ENCODE results near the gene GLS. TPM values are rescaled to one million over a fixed set of nuclear protein-coding genes. Genes with fewer than 3 reads are reported as not detected.

The GLS gene
- total RNA-seq, 4 donors from 2014 or later, result 85.4 to 219 (median 117) TPM

DNA sequence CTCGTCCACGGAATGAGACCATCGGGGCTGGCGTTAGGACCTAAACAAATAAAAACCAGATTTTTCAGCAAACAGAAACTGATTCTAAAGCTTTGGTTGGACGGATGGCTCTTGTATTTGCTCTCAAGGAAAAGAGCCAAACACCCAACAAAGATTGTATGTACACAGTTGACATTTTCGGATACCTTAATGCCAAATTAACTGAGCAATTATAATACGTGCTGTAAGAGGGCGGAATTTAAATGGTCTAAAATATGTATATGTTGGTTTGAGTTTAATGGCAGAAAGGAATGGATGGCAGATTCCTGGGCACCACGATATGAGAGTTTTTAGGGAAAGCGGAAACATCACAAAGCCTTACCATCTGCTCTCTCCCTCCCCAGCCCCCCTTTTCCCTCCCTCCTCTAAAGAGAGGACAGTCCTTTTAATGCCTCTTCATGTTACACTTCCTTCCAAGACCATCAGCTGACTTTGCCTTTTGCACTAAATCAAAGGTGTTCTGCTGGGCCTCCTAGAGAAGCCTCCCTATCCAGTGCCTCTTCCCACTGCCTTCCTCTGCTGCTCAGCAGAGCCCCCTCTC, 100.1 kb downstream of the GLS start:
- TF ChIP-seq EP300 (IDR thresholded peaks at IDR 0.05) (no peak), POLR2A (IDR thresholded peaks at IDR 0.05) (no peak), POLR2AphosphoS5 (IDR thresholded peaks at IDR 0.05) (no peak)
- TF ChIP-seq, protein P1, sequence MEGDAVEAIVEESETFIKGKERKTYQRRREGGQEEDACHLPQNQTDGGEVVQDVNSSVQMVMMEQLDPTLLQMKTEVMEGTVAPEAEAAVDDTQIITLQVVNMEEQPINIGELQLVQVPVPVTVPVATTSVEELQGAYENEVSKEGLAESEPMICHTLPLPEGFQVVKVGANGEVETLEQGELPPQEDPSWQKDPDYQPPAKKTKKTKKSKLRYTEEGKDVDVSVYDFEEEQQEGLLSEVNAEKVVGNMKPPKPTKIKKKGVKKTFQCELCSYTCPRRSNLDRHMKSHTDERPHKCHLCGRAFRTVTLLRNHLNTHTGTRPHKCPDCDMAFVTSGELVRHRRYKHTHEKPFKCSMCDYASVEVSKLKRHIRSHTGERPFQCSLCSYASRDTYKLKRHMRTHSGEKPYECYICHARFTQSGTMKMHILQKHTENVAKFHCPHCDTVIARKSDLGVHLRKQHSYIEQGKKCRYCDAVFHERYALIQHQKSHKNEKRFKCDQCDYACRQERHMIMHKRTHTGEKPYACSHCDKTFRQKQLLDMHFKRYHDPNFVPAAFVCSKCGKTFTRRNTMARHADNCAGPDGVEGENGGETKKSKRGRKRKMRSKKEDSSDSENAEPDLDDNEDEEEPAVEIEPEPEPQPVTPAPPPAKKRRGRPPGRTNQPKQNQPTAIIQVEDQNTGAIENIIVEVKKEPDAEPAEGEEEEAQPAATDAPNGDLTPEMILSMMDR (IDR thresholded peaks at IDR 0.05), result no peak
- Histone ChIP-seq H3K27me3 (no peaks in the 10 kb centered on the region), H3K4me3 (no peak overlapping the region), H3K27ac (peak overlapping the region in 2 of 4 donors; percentile 43 to 62), H3K36me3 (peaks cover 4 to 100% of the 10 kb centered on the region in 2 donors), H3K9me3 (no peaks in the 10 kb centered on the region), H3K4me1 (no peaks in the 10 kb centered on the region)
- ATAC-seq, result no peak
- WGBS, 2 donors (ENCODE audit: low coverage in 1 of 2), result 66 to 77% methylated on average over 10 of the region's 10 CpGs

DNA sequence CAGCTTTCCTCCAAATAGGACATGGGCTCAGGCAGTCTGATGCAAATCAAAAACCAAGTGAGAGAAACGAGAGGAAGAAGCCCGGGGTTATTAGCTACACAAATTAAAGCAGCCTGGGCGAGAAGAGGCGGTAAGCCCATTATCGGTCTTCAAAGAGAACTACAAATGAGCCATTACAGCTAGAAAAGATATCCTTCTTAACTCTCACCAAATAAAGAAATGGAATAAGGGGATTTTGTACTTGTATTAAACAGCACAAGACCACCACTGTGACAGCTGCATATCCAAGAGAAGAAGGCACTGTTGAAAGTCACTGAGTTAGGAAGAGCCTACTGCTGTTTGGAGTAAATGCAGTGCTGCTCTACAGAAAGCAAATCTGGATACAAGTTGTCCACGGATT, 100.7 kb downstream of the GLS start:
- Histone ChIP-seq H3K27ac (no peak overlapping the region), H3K27me3 (no peaks in the 10 kb centered on the region), H3K4me1 (no peaks in the 10 kb centered on the region), H3K36me3 (peaks cover 4 to 100% of the 10 kb centered on the region in 2 donors), H3K4me3 (no peak overlapping the region), H3K9me3 (no peaks in the 10 kb centered on the region)
- 87 to 97% methylated on average over 5 to 6 of the region's 6 CpGs for WGBS, 2 donors (ENCODE audit: low coverage in 1 of 2)
- no peak for TF ChIP-seq POLR2A (IDR thresholded peaks at IDR 0.05)
- no peak for TF ChIP-seq EP300 (IDR thresholded peaks at IDR 0.05)
- TF ChIP-seq, protein P1 (IDR thresholded peaks at IDR 0.05), result no peak
- no peak for TF ChIP-seq POLR2AphosphoS5 (IDR thresholded peaks at IDR 0.05)
- ATAC-seq, result no peak

- 89 to 100% methylated on average over 1 of the region's 1 CpG for WGBS, 2 donors (ENCODE audit: low coverage in 1 of 2)
- ATAC-seq, result no peak
- H3K27me3 ChIP-seq, result no peaks in the 10 kb centered on the region
- no peak overlapping the region for H3K4me3 ChIP-seq
- no peaks in the 10 kb centered on the region for H3K9me3 ChIP-seq
- H3K36me3 ChIP-seq, result peaks cover 4 to 100% of the 10 kb centered on the region in 2 donors
- TF ChIP-seq POLR2A (IDR thresholded peaks at IDR 0.05) (no peak), EP300 (IDR thresholded peaks at IDR 0.05) (no peak), POLR2AphosphoS5 (IDR thresholded peaks at IDR 0.05) (no peak)
- TF ChIP-seq, protein P1 (IDR thresholded peaks at IDR 0.05), result no peak
- no peak overlapping the region for H3K27ac ChIP-seq
- H3K4me1 ChIP-seq, result no peaks in the 10 kb centered on the region
Observed at GRCh38 chr2:190981733-190982132, 101.1 kb downstream of the GLS start.

- Histone ChIP-seq H3K36me3 (peaks cover 4 to 100% of the 10 kb centered on the region in 2 donors), H3K9me3 (no peaks in the 10 kb centered on the region), H3K27me3 (no peaks in the 10 kb centered on the region), H3K4me3 (no peak overlapping the region), H3K4me1 (no peaks in the 10 kb centered on the region), H3K27ac (no peak overlapping the region)
- ATAC-seq, result no peak
- TF ChIP-seq EP300 (IDR thresholded peaks at IDR 0.05) (no peak), POLR2AphosphoS5 (IDR thresholded peaks at IDR 0.05) (no peak), POLR2A (IDR thresholded peaks at IDR 0.05) (no peak)
- TF ChIP-seq, protein P1 (IDR thresholded peaks at IDR 0.05), result no peak
- 86 to 92% methylated on average over 8 of the region's 8 CpGs for WGBS, 2 donors (ENCODE audit: low coverage in 1 of 2)
Observed at GRCh38 chr2:190982262-190983034, 101.8 kb downstream of the GLS start.

DNA sequence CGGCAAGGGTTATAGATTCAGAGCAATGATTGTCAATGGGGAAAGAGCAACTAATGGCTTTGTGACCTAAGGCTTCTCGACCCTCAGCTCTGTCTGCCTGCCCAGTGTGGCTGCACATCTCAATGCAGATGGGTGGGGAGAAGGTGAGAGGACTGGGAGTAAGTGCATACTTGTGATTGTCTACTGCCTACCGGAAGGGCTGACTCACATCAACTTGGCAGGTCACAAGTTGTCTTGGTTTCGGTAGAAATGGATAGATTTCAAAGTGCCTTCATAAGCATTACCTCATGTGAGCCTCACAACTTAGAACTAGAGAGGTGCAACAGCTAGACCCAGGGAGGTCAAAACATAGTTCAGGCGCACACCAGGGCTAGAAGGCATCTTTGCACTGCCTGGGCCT, 104.0 kb downstream of the GLS start:
- no peak overlapping the region for H3K4me3 ChIP-seq
- no peaks in the 10 kb centered on the region for H3K27me3 ChIP-seq
- no peak for ATAC-seq
- no peaks in the 10 kb centered on the region for H3K4me1 ChIP-seq
- no peaks in the 10 kb centered on the region for H3K9me3 ChIP-seq
- peaks cover 4 to 100% of the 10 kb centered on the region in 2 donors for H3K36me3 ChIP-seq
- TF ChIP-seq EP300 (IDR thresholded peaks at IDR 0.05) (no peak), POLR2AphosphoS5 (IDR thresholded peaks at IDR 0.05) (no peak), POLR2A (IDR thresholded peaks at IDR 0.05) (no peak)
- TF ChIP-seq, protein P1 (IDR thresholded peaks at IDR 0.05), result no peak
- WGBS, 2 donors (ENCODE audit: low coverage in 1 of 2), result 69 to 78% methylated on average over 3 to 5 of the region's 5 CpGs
- H3K27ac ChIP-seq, result no peak overlapping the region
